ENCODE results near the gene RNF31. TPM values are rescaled to one million over a fixed set of nuclear protein-coding genes. Genes with fewer than 3 reads are reported as not detected.

The RNF31 gene
- total and polyA plus RNA-seq, 2 of the 13 experiments (the other 11 are each of a cell fraction or from before 2014, with no cell fraction given) = 48.2 to 86.8 TPM

GRCh38 chr14:24195186-24196070 lies 48.1 kb downstream of the RNF31 start, which contains the start of gene TM9SF1 (continued):
- TF ChIP-seq ELK4 (CRISPR knock-in tag; IDR thresholded peaks at IDR 0.05; ENCODE audit: borderline replicate concordance) = peak; percentile 82; the same call in 1 of the 2 replicates
- peak; percentile 86 for TF ChIP-seq GMEB2 (CRISPR knock-in tag; IDR thresholded peaks at IDR 0.05; ENCODE audit: low read depth)
- TF ChIP-seq MIER3 (CRISPR knock-in tag; IDR thresholded peaks at IDR 0.05; ENCODE audit: borderline replicate concordance) = peak; percentile 97
- TF ChIP-seq ZBTB33 (CRISPR knock-in tag; IDR thresholded peaks at IDR 0.05) = no peak; the same call in 1 of the 2 replicates
- TF ChIP-seq ZNF367 (CRISPR knock-in tag; IDR thresholded peaks at IDR 0.05; ENCODE audit: borderline replicate concordance) = peak; percentile 73
- TF ChIP-seq KDM1A (CRISPR knock-in tag; IDR thresholded peaks at IDR 0.05) = no peak; the same call in 1 of the 2 replicates
- TF ChIP-seq ARID4A (CRISPR knock-in tag; IDR thresholded peaks at IDR 0.05; ENCODE audit: borderline replicate concordance) = peak; percentile 100
- TF ChIP-seq MBNL3 (CRISPR knock-in tag; conservative IDR thresholded peaks at IDR 0.05) = no peak
- no peak for TF ChIP-seq ZFP62 (CRISPR knock-in tag; IDR thresholded peaks at IDR 0.05)
- no peak for TF ChIP-seq ZNF770 (CRISPR knock-in tag; IDR thresholded peaks at IDR 0.05)
- TF ChIP-seq TCF7 (IDR thresholded peaks at IDR 0.05; ENCODE audit: low read depth) = no peak
- TF ChIP-seq SMAD9 (CRISPR knock-in tag; IDR thresholded peaks at IDR 0.05) = peak; percentile 99
- peak; percentile 86 for TF ChIP-seq MED1 (CRISPR knock-in tag; IDR thresholded peaks at IDR 0.05)
- peak; percentile 99 for TF ChIP-seq ZNF383 (CRISPR knock-in tag; IDR thresholded peaks at IDR 0.05; ENCODE audit: borderline replicate concordance)
- peak; percentile 91 for TF ChIP-seq CREB1 (IDR thresholded peaks at IDR 0.05)
- TF ChIP-seq CREB1 (CRISPR knock-in tag; IDR thresholded peaks at IDR 0.05) = no peak
- peak; percentile 99 for TF ChIP-seq ZNF792 (CRISPR knock-in tag; IDR thresholded peaks at IDR 0.05)
- TF ChIP-seq MAFG (CRISPR knock-in tag; IDR thresholded peaks at IDR 0.05) = peak; percentile 71; the same call in 1 of the 2 replicates

All from HepG2 (cell line).